ENCODE results near the gene ADGRG6.
"Not testable (repeated sequence)": the region's sequence is repeated elsewhere in the genome, so short reads cannot be mapped to it uniquely, and the experiment has no call there.

DNA sequence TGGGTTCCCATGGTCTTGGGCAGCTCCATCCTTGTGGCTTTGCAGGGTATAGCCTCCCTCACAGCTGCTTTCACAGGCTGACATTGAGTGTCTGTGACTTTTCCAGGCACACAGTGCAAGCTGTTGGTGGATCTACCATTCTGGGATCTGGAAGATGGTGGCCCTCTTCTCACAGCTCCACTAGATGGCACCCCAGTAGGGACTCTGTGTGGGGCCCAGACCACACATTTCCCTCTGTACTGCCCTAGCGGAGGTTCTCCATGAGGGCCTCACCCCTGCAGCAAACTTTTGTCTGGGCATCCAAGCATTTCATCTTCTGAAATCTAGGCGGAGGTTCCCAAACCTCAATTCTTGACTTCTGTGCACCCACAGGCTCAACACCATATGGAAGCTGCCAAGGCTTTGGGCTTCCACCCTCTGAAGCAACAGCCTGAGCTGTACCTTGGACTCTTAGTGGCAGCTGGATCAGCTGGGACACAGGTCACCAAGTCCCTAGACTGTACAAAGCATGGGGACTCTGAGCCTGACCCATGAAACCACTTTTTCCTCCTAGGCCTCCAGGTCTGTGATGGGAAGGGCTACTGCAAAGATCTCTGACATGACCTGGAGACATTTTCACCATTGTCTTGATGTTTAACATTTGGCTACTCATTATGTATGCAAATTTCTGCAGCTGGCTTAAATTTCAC lies 124.8 kb downstream of the ADGRG6 start:
- TF ChIP-seq, protein P1, sequence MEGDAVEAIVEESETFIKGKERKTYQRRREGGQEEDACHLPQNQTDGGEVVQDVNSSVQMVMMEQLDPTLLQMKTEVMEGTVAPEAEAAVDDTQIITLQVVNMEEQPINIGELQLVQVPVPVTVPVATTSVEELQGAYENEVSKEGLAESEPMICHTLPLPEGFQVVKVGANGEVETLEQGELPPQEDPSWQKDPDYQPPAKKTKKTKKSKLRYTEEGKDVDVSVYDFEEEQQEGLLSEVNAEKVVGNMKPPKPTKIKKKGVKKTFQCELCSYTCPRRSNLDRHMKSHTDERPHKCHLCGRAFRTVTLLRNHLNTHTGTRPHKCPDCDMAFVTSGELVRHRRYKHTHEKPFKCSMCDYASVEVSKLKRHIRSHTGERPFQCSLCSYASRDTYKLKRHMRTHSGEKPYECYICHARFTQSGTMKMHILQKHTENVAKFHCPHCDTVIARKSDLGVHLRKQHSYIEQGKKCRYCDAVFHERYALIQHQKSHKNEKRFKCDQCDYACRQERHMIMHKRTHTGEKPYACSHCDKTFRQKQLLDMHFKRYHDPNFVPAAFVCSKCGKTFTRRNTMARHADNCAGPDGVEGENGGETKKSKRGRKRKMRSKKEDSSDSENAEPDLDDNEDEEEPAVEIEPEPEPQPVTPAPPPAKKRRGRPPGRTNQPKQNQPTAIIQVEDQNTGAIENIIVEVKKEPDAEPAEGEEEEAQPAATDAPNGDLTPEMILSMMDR (IDR thresholded peaks at IDR 0.05), result not testable (repeated sequence)
- TF ChIP-seq POLR2AphosphoS5 (IDR thresholded peaks at IDR 0.05), result not testable (repeated sequence)

Measured in breast epithelium (tissue), 3 donors.